Umbilical cord (tissue), 2 donors: ENCODE data around the gene GPR37L1. TPM values are rescaled to one million over a fixed set of nuclear protein-coding genes. Genes with fewer than 3 reads are reported as not detected.
"Not testable (repeated sequence)": the region's sequence is repeated elsewhere in the genome, so short reads cannot be mapped to it uniquely, and the experiment has no call there.

ENCODE experiments used
- DNase-seq: peaks from one replicate; pipeline ENCODE4 v3.0.0-alpha.2; 2015; ENCODE audit warnings: low spot score
- total RNA-seq: library from RNA; depleted of rRNA; stranded (reverse); fragments of >200 nt; gene quantifications from one replicate; pipeline ENCODE4 v1.2.3, GENCODE V29; 2014; ENCODE audit warnings: low replicate concordance; ENCODE audit not compliant: insufficient read depth

GPR37L1 gene
- total RNA-seq, 1 donor from 2014 or later = 0.24 TPM

DNA sequence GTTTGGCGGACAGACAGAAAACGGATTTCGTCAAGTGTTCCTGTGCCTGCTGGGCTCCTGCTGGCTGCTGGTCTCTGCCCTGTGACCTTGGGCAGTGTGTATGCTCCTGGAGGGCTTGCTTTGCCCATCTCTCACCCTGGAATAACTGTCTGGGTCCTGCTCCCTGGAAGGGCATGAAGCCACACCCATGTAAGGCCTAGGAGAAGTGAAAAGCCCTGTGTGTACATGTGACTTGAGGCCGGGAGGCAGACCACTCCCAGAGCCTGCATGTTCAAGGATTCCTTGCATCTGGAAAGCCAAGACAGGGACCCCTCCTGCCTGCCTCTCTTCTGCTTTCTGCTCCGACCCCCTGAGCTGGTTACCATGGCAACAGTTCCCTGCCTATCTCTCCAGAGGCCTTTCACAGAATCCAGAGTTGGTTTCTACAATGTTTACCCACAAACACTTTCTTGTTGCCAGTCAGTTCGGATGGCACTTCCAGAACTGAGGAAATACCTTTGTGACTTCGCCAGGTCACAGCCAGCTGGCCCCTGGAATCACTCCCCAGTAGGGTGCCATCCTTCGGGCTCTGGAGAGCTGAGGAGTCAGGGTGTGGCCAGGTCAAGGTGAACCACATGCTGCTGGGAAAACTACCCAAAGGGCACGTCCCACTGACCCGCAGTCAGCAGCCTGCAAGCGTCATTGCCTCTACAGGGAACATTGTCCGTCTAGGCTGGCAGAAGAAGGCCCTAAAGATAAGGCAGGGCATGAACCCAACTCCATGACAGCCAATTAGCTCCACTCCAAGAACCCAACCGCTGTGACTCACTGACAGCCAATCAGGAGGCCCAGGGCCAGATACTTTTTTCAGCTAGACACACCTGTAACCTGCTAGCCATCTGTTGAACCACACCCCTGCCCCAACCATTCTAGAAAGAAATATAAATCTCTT is 14.7 kb upstream of the GPR37L1 start:
- DNase-seq = no peak

DNA sequence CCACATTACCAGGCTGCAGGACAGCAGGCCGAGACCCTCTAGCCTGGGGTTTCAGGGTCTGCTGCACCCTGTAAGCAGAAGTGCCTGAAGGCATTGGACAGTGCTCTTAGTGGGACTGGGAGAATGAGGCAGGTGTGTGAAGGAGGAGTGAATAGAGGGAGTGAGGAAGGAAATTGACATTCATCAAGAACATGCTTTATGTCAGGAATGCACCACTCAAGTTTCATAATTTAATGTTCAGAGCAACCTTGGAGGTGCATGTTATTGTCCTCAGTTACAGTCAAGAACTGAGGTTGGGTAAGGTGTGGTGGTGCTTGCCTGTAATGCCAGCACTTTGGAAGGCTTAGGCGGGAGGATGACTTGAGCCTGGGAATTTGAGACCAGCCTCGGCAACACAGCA is 11.7 kb upstream of the GPR37L1 start:
- no peak for DNase-seq

DNA sequence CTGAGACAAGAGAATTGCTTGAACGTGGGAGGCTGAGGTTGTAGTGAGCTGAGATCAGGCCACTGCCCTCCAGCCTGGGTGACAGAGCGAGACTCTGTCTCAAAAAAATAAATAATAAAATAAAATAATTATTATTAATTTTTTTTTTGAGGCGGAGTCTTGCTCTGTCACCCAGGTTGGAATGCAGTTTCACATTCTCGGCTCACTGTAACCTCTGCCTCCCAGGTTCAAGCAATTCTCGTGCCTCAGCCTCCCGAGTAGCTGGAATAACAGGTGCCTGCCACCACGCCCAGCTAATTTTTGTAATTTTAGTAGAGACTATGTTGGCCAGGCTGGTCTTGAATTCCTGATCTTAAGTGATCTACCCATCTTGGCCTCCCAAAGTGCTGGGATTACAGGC is 11.1 kb upstream of the GPR37L1 start:
- not testable (repeated sequence) for DNase-seq

DNA sequence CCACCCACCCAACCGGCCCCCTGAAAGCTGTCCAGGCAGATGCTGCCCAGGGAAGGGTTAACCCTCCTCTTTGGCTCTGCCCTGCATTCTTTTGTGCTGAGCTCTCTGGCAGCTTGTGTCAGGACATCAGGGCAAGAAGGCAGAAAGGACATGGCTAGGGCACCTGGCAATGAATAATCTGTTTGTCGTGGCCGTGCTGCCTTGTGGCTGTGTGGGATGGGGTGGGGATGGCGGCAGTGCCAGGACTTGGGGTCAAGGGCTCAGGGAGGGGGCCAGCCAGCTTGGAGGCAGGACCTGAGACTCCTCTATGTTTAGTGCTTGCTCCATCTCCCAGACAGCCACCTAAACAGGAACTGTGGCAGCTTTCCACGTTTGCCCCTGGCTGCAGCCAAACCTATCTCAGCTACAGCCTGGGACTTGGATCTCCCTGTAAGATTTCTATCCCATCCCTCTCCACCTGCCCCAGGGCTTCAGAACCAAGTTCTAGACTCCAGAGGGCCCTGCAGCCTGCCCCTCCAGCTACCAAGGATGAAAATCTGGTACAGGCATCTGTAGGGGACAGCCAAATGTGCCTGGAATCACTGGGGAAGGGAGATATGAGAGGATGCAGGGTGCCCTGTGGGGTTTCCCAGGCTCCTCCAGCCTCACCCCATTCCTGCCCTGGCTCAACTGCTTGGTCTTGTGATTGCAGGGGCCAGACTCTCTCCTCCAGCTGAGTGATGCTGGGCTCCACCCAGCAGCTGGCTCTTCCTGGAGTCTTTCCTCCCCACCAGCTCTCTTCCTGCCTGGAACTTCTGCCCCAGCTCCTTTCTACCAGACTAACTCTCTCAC is 9.6 kb upstream of the GPR37L1 start:
- DNase-seq = peak; percentile 73

DNA sequence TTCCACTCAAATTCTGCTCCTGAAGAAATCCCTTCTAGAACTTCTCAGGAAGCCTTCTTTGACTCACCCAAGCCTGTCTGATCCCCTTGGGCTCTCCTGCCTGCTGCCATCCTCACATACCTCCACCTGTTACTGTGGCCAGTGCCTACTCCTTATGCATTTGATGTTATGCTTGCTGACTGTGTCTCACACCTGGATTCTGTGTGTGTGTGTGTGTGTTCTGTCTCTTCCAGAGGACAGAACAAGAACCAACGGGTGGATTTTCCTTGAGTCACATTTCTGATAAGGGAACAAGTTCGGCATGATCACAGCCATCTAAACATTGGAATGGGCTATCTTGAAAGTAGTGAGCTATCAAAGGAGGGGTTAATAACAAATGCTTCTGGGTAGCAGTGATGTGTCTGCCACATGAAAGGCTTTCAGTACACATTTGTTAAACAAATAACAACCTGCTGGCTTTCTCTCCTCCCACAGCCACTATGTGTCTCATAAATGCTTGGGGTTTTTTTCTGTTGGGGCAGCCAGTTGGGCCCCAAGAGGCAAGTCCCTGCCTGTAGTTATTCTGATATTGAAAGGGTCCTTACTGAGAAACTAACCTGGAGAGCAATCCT is 8.9 kb upstream of the GPR37L1 start:
- DNase-seq = no peak

DNA sequence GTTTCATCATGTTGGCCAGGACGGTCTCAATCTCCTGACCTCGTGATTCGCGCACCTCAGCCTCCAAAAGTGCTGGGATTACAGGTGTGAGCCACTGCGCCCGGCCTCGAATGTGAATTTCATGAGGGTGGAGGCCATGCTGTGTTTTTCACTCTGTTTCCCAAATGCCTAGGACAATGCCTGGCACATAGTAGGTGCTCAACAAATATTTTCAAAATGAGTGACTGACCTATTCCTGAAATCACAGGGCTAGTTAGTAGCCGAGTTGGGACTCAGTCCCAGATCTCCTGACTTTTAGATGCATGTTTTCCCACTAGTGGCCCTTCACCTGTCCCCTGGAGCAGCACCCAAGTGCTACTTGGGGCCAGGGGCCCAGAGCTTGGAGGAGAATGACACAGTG is 6.4 kb upstream of the GPR37L1 start:
- DNase-seq = no peak

DNA sequence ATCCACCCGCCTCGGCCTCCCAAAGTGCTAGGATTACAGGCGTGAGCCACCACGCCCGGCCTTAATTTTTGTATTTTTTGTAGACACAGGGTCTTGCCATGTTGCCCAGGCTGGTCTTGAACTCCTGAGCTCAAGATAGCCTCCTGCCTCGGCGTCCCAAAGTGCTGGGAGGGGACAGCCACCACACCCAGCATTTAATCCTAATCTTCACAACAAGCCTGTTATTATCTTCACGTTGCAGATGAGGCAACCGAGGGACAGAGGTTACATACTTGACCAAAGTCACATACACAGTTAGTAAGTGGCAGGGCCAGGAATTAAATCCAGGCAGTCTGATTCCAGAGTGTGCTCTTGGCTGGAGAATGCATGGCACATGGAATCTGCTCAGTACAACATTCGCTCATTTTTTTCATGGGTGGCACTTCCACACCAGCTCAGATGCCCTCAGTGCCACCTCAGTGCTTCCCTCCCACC is 4.8 kb upstream of the GPR37L1 start:
- DNase-seq = no peak

DNA sequence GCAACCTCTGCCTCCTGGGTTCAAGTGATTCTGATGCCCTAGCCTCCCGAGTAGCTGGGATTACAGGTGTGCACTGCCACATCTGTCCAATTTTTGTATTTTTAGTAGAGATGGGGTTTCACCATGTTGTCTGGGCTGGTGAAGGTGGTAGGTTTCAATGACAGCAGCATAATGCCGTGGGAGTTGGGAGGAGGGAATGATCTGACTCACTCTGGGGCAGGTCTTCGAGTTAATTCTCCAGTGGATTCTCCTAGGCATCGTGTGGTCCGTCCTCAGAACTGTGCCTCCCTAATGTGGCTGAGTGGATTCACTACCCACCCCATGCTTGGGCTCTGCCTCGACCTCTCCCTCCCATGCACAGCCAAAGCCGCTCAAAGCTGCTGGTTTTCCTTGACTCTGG is 1.7 kb upstream of the GPR37L1 start:
- no peak for DNase-seq

DNA sequence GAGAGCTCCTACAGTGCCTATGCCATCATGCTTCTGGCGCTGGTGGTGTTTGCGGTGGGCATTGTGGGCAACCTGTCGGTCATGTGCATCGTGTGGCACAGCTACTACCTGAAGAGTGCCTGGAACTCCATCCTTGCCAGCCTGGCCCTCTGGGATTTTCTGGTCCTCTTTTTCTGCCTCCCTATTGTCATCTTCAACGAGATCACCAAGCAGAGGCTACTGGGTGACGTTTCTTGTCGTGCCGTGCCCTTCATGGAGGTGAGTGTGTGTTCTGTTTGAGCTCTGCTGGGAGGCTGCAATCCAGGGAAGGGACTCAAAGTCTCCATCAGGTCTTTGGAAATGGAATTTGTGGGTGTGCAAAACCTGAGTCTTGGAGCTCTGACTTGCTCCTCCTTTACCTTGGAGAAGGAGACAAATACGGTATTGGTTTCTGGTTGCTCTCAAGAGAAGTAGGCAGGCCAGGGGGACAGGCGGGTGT is 658 bp downstream of the GPR37L1 start:
- no peak for DNase-seq

DNA sequence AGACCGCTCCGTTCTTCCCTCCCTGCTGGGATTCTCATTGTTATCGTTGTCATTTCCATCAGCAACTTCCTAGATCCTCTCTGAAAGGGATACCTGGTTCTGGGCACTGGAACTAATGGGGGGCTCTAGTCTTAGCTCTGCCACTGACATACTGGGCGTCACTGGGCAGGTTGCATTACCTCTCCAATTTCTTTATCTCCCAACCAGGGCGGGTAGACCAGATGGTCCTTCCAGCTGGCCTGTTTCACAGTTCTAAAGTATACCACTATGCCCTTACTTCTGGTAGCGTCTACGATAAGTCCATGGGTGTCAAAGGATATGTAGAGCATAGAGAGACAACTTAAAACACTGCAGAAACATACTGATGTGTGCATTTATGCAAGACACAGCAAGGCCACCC is 1.4 kb downstream of the GPR37L1 start:
- no peak for DNase-seq

DNA sequence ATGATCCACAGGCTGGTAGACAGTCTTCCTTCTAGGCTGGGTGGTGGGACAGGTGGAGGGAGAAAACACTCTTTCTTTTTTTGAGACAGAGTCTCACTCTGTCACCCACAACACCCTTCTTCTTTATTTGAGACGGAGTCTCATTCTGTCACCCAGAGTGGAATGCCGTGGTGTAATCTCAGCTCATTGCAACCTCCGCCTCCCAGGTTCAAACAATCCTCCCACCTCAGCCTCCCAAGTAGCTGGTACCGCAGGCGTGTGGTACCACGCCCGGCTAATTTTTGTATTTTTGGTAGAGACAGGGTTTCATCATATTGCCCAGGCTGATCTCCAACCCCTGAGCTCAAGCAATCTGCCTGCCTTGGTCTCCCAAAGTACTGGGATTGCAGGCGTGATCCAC is 2.9 kb downstream of the GPR37L1 start:
- DNase-seq = no peak

DNA sequence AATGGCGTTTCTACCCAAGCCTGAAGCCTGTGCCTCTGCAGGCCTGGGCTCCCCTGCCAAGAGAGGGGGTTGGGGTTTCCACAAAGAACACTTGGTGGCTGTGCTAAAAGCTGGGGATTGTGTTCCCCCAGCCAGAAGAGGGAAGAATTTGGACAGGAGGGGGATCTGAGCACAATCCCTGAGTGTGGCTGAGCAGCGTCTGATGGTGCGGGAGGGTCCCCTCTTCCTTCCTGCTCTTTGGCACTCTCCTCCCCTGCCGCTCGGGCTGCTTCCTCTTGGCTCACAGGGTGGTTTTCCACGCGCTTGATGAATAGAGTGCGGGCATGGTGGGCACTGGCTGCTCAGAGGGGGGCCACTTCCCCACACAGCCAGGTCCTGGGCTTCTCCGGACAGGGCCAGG is 3.7 kb downstream of the GPR37L1 start:
- no peak for DNase-seq

DNA sequence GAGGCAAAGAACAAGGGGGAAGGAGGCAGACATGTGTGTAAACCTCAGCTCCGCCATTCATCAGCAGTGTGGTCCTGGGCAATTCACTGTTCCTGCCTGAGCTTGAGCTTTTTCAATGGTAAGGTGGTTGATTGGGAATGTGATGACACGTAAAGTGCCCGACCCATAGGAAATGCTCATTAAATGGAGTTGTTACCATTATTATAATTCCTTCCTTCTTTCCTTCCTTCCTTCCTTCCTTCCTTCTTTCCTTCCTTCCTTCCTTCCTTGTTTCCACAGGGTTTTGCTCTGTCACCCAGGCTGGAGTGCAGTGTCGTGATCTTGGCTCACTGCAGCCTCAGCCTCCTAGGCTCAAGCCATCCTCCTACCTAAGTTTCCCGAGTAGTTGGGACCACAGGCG is 4.3 kb downstream of the GPR37L1 start:
- DNase-seq = no peak

DNA sequence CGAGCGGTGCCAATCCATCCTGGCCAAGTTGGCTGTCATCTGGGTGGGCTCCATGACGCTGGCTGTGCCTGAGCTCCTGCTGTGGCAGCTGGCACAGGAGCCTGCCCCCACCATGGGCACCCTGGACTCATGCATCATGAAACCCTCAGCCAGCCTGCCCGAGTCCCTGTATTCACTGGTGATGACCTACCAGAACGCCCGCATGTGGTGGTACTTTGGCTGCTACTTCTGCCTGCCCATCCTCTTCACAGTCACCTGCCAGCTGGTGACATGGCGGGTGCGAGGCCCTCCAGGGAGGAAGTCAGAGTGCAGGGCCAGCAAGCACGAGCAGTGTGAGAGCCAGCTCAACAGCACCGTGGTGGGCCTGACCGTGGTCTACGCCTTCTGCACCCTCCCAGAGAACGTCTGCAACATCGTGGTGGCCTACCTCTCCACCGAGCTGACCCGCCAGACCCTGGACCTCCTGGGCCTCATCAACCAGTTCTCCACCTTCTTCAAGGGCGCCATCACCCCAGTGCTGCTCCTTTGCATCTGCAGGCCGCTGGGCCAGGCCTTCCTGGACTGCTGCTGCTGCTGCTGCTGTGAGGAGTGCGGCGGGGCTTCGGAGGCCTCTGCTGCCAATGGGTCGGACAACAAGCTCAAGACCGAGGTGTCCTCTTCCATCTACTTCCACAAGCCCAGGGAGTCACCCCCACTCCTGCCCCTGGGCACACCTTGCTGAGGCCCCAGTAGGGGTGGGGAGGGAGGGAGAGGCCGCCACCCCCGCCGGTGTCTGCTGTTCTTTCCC is 5.3 kb downstream of the GPR37L1 start:
- no peak for DNase-seq

DNA sequence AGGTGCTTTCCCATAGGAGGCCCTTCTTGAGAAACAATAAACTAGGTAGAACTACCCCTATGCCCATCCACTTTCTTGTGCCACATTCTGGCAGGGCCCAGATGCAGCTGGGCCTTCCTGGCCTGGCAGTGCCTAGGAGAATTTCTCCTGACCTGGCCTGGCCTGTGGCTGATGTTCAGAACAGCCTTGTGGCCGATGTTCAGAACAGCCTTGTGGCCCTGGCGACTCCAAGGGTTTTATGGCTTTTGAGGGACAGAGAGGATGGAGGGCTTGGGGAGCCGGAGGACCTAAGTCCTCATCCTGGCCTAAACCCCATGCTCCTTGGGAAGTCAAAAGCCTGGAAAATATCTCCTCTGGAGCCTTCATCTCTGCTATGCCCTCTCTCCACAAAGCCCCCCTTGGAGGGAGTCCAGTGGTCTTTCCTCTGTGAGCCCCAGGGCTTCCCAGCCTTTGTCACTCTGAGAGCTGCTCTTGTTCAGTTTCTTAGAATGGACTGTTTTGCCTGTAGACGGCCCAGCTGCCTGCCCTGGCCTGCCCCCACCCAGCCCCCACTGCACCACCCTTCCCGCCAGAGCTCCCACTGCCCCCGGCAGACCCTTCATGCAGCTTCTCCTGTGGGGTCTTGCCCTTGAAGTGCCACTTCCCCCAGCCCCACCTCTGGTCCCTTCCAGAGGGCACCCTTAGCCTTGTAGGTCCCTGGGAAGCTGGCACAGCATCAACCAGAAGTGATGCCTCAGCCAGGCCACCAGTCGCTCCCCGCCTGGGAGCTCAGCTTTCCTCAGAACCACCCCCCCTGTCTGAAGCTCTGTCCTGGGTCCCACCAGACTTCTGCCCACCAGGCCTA is 7.0 kb downstream of the GPR37L1 start:
- no peak for DNase-seq

DNA sequence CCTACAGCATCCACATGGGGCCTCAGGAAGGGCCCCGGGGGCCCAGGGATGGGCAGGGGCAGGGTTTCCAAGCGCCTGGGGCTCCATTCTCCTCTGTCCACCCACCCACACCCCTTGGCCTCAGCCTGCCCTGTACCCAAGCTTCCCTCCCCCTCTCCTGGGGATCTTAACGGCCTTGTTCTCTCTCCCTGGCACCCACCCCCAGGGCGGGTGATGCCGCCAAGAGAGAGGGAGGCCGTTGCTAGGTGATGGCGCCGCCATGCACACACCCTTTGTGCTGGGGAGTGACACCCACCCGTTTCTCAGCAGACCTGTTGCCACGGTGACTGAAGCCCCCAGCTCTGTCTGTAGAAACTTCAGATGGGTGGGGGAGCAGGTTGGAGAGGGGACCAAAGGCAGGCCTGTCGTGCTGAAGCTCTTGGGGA is 7.6 kb downstream of the GPR37L1 start:
- no peak for DNase-seq

DNA sequence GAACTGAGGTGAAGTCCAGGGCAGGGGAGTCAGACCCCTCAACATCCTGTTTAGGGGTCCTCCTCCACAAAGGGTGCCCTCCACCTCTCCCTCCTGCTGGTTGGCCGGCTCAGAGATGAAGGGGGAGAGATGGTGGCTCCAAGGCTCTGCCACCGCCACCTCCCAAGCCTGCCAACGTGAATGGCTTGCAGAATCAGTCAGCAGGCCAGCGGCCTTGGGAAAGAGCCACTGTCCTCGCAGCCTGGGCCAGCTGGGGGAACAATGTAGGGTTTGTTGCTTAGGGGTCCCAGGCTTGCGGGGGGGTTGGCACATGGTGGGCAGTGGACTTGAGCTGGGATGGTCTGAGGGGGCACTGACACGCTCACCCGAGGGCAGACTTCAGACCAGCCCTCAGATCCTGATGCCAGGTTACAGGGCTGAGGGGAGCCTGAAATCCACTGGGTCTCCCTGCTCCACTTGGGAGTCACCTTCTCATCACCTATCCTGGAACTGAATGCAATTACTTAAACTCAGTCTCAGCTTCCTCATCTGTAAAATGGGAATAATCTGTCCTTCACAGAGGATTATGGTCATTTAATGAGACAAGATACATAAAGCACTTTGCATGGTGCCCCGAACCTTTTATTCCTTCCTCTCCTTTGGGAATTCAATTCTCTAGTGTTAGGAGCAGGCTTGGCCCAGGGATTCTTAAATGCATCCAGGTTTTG is 8.3 kb downstream of the GPR37L1 start:
- no peak for DNase-seq

DNA sequence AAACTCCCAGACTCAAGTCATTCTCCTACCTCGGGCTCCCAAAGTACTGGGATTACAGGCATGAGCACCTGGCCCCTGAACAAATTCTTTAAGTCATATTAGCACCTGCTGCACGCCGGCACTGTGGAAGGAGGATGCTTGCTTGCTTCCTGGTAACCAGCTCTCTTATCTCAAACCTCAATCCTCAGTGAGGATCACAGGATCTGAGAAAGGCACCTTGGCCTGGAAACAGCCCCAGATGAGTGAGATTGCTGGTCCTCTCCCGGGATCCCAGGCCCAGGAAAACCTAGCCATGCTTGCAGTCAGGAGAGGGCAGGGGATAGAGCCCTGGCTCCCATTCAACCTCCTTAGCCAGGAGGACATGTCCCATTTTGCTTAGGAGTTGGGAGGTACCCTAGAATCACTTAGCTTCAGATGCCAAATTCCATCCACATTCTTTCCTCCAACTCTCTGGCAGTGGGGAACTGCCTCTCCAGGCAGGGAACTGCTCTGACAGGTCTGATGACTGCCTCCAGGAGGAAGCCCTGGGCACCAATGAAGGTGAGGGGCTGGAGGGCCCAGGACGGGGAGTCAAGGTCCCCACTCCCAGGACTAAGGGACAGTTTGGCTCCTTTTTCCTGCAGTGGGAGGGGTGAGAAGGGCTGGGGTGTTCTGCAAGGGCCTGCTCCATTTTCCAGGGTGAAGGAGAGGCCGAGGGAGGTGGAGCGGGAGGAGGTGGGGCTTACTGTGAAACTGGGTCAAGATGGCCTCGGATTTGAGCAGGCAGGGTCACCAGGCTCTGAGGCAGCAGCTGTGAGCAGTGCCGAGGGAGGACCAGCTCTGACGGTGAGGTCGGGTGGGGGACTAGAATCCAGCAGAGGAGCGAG is 9.5 kb downstream of the GPR37L1 start:
- peak; percentile 82 for DNase-seq

DNA sequence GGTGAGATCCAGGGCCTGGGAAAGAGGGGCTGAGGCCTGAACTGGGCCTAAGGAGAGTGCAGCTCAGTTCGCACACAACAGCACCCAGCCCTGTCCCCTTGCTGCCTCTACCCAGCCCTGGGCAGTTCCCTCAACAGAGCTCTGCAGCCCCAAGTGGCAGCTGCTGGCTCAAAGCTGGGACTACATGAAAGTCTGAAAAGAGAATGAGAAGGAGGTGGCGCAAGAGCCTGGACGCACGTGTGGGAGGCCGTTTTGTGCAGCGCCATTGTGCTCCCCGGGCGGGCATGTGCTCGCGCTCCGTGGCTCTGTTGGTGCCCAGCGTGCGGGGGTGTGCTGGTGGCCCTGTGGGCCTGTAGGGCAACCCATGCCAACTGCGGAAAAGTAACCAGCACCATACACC is 10.3 kb downstream of the GPR37L1 start:
- DNase-seq = no peak
